HG03175 (cell line): ENCODE measurements around the gene LY6G5C.

ENCODE experiments used
- ATAC-seq: cut with Tn5 transposase; IDR thresholded peaks from one replicate; pipeline ENCODE4 v1.9.1; 2021; ENCODE audit warnings: mild to moderate bottlenecking, moderate library complexity; ENCODE audit not compliant: unreplicated experiment

Gene LY6G5C

DNA sequence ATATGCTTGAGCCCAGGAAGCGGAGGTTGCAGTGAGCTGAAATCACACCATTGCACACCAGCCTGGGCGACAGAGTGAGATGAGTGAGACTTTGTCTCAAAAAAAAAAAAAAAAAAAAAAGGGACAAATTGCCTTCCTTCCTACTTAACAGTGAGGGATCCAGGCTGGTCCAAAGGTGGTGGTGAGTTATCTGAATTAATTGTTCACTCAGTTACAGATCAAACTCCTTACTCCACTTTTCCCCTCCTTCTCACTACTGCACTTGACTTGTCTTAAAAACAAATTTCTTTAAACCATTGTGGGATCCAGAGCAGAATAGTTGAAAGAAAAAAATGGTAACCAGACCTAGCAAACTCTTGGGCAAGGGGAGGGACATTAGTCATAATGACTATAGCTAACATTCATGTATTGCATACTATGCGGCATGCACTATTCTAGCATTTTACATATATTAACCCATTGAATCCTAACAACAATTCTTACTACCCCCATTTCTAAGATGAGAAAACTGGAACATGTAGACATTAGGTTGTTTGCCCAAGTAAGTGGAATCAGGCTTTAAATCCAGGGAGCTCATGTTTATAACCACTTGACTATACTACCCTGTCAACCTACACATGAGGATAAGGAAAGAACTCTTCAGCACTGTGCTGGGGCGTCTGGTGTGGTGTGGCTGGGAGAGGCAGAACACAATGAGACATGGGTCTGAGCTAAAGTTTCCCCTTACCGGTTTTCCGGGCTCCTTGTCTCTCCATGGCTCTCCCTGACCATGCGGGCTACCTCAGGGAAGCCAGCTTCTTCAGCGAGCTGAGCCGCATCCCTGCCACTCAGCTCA lies 17.5 kb downstream of the LY6G5C start:
- ATAC-seq: no peak

DNA sequence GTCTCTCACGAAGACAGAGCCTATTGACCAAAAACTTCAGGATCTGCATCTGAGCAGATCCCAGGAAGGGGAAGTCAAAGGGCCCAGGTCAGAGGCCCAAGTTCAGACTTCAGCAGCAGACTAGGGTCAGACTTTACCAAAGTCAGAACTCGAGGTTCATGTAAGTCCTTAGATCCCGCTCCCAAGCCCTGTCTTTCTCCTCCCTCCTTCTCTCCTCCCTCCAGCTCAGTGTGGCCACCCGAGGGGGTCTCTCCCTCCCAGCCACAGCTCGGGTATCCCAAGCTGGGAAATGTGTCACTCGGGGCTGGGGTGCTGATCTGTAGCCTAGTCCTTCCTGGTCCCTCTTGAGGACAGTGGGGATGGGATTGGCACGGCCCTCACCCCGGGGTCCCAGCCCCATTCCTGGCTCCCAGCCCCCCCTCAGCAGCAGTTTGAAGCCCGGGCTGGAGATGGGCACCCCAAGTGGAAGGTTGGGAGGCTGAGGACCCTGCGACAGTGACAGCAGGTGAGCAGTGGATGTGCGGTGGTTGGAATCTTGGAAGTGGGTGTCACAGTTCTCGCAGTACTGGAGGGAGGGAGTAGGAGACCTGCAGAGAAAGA lies 18.6 kb downstream of the LY6G5C start:
- ATAC-seq: no peak

DNA sequence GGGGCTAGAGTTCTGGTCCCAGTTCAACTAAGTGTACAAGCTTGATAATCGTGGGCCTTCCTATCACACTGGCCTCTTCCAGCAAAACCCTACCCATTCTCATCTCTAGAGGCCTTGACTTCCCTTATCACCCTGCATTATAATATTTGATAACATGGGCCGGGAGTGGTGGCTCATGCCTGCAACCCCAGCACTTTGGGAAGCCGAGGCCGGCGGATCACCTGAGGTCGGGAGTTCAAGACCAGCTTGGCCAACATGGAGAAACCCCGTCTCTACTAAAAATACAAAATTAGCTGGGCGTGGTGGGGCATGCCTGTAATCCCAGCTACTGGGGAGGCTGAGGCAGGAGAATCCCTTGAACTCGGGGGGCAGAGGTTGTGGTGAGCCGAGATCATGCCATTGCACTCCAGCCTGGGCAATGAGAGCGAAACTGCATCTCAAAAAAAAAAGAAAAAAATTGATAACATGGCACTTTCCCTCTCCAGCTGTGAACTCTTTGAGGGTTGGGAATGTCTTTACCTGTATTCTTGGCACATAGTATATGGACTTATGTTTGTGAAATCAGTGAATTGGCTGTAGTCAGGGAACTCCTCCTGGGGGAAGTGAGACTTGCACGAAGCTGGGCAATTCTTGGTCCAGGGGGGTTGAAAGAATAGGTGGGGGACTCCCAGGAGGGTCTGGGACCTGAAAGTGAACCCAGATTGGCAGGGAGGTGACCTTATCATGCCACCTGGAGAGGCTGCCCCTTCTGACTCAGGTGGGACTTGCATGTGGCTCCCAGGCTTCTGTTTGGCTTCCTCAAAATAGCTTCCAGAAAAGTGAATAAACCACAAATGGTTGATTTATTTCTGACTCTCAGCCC lies 19.4 kb downstream of the LY6G5C start:
- no peak for ATAC-seq

DNA sequence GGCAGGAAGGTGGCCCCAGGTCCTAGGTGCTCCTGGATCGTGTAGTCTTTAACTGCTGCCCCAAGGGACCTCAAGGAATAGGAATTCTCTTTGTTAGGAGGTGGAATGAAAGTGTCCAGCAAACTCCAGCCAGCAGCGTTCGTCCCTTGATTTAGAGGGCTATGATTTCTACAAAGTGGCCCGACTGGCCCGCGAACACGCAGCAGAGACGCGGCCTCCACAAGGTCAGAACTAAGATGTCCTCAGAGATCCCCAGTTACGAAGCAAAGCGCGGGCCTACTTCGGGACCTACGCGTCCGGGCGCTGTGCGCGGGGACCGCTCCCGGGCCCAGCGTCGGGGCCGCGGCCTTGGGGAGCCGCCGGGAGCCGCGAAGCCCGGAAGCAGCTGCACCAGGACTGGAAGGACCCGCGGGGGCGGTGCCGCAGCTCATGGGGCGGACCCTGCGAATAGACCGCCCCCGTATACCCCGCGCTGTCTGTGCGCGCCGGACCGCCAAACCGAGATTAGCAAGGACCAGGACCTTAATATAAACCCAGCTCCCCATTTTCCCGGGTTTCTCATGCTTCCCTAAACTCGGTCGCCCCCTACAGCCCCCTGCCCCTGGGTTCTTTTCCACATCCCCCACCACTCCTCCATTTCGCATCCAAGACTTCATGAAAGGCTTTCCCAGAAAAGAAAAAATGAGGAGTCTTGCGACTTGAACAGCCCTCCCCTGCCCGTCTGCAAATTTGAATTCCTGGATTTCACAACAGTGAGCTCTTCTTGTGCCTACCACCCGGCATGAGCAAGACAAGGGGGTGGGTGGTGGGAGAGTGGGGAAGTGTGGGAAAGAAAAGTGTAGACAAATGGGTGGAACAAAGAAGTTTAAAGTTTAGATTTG lies 20.2 kb downstream of the LY6G5C start, which contains the start of gene C6orf47:
C6orf47 (minus strand) TSS at position 398 of the 881 bp plus-strand sequence. CDS start 831 bp downstream, outside the sequence.
- ATAC-seq: peak; percentile 37

DNA sequence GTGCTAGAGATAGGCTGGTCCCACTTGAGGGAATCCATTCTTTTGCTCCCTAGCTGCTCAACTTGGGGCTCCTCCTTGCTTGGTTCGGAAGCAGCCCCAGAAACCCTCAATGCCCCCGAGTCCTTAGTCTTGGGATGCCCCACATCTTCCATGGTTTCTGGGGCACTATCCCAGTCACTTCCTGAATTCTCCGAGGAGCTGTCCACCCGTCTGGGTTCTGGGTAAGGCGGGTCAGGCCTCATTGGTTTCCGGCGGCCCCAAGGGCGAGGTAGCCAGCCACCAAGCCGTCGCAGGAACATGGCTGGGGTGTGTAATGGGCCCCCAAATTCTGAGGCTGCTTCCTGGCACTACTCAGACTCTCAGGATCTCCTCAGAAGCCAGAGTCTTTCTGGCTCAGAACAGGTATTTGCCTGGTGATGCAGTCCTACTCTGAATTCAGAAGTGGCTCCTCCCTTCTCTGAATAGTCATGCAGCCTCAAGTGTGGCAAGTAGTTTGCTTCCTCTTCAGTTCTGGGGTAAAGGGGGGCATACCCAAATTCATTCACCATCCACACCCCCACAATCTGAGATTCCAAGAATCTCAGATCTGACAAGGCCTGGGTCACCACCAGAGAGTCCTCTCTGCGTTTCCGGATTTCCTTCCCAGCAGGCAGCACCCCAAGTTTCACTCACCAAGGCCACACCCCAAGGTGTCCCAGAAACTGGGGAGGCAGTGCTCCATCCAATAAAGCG lies 21.1 kb downstream of the LY6G5C start:
- ATAC-seq: no peak

DNA sequence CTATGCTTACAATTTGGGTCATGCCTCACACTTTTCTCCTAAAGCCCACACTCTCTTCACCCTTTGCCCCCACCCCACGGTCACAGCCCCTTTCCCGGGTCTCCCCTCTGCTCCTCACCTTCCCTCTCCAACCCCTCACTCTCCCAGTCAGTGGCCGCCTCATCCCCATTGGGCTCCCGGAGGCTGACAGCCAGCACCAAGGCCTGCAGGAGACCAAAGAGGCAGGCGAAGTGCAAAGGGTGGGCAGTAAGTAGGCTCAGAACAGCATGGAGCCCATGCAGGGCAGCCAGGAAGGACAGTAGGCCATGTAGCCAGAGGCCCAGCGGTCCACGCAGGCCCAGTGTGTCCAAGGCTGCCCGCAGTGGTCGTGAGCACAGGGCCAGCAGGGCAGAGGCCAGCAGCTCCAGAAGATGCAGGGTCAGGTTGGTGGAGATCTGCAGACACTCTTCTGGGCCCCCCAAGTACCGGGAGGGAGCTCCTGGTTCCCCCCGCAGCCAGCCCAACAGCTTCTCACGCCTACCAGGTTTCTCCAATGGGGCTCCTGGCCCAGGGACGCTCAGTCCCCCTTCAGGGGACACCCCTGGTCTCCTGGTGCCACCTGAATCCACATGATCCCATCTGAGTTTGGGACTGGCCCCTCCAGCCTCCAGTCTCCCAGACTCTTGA lies 21.8 kb downstream of the LY6G5C start:
- no peak for ATAC-seq

DNA sequence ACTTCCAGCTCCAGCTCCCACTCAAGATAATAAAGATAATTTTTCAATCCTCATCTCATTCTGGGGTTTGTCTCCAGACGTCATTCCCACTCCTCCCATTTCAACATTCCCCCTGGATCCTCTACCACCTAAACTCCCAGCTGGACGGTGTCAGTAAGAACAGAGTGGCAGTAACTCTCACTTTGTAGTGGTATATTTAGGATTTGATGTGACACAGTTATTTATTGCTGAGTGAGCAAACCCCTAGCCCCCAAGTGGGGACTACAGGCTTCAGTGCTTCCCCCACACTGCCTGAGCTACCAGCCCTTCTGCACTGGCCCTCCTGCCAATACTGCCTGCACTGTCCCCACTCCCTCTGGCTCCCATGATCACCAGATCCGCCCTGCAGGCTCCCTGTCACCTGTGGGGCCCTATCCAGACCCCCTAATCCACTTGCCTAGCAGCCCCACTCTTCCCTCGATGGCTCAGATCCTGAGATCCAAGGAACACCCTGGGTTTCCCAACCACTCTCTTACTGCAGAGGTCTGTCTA lies 22.6 kb downstream of the LY6G5C start:
- ATAC-seq: no peak

DNA sequence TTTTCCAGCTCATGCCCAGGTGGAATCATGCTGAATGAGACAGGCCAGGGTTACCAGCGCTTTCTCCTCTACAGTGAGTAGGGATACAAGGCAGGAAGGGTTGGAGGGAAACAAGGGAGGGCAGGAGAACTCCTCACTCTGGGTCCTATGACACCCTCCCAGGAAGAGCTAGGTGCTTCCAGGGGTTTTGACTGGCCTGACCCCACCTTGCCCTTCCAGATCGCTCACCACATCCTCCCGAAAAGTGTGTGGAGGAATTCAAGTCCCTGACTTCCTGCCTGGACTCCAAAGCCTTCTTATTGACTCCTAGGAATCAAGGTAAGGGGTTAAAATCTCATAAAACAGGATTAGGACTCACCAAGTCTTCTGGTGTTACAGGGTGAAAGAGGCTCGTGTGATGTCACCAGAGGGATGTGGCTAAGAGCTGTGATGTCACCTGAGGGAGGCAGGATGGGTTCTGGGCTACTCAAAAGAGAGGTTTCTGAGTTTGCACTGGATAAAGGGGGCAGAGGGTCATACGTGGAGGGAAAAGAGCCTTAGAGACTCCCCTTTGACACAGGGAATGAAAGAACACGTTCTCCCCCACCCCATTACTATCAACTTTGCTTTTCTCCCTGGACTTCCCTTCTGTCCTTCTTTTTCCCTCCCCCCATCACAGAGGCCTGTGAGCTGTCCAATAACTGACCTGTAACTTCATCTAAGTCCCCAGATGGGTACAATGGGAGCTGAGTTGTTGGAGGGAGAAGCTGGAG lies 23.3 kb downstream of the LY6G5C start:
- ATAC-seq: no peak

DNA sequence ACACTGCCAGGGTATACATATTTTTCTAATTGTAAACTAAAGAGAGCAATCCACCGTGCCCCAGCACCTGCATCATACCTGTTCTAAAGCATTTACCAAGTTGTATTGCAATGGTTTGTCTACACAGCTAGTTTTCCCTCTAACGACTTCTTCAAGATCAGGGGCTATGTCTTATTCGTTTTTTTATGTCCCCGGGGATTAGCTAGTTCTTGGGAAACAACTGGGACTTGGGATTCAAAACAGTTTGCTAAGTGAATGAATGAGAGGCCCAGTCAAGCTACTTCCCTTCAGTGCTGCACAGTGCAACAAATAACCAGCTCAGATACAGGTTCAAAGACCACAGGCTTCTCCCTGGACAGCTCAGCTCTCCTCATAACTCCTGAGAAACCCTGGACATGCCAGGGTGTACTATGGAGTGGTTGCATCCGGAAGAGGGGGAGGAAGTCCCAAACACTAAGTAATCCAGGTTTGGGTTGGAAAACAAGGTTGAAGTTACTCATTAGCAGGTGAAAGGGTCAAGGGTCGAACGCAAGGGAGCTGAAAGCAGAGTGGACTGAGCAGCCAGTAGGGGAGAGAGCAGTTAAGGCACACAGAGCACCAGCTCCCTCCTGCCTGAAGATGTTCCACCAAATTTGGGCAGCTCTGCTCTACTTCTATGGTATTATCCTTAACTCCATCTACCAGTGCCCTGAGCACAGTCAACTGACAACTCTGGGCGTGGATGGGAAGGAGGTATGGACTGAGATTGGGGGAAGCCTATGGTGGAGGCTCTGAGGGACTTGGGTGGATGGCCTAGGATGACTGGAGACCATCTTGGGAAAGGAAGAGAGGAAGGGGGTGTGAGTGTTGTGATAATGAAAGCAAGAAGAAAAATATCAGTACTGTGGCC lies 25.3 kb downstream of the LY6G5C start, which contains the start of gene APOM:
APOM (plus strand) TSS at position 546 of the 889 bp plus-strand sequence; CDS start at position 619, 73 bp downstream.
- ATAC-seq: no peak

DNA sequence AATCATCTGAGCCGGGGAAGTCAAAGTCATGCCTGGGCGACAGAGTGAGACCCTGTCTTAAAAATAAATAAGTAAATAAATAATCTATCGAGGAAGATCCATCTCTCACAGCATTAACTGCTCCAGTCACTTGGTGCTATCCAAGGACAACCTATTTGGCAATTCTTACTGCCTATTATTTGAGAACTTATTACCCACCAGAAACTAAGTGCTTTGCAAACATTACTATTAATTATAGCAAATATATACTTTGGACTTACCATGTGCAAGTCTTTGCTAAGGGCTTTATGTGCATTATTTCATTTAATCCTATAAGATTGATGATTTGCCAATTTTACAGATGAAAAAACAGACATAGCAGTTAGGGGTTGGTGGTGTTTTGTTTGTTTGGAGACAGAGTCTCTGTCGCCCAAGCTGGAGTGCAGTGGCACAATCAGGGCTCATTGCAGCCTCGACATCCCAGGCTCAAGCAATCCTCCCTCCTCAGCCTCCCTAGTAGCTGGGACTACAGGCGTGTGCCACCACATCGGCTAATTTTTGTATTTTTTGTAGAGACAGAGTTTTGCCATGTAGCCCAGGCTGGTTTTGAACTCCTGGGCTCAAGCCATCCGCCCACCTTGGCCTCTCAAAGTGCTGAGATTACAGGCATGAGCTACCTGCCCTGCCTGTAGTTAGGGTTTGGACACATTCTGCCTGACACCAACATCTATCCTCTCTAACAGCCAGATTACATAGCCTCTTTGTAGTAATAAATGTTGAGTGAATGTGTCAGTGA lies 26.1 kb downstream of the LY6G5C start:
- ATAC-seq: no peak

DNA sequence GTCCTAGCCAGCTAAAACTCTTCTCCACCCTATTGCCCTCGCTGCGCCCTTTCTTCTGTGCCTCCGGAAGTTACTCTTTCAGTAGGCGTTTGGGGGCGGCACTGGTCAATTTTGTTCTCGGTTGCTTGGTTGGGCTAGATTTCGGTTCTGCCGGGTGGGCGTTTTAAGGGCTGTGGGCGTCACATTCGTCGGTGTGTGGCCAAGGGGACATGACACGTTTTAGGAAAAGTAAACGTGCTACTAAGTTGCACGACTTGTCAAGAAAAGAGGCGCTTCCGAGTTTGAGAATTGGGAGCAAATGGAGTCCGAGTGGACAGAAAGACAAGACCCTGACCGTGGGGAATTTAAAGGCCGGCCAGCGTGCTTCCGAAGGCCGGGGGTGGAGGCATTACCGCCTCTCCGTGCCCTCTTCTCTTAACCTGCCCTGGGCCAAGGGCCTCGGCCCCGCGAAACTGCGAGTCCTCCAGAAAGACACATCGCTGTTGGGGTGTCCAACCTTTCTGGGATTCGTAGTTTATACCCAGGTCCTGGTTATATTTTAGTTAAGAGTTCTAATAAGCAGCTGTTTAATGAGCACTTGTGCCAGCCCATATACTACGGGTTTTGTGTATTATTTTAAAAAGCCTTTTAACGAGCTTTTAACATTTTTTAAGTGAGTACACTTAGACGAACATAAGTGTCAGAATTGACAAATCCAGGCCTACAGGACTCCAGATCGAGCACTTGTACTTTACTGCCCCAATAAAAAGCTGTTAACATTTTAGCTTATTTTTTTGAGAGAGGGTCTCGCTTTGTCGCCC lies 27.7 kb downstream of the LY6G5C start:
- peak; percentile 66 for ATAC-seq

DNA sequence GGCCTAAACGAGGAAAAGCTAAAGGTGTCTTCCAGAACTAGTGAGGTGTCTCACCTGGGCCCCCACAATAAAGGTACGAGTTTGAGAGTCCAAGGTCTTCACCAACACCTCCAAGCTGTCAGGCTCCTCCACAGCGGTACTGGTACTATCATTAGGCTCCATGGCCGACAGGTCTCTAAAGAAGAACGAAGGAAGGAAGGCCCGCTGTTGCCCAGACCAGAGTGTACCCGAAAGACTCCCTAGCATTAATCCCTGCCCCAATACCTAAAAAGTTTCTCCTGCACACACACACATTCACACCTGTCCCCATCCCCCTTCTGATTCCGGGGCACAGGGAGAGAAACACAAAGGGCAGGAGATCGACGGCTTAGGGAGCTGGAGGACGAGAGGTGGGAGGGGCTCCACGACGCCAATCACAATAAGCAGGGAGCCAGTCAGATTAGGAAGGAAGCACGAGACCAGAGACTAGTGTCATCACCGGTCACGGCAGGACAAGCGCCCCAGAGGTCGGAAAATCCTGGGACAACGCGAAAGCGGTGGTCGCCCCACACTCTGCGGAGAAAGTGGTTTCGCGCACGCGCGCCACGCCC lies 29.2 kb downstream of the LY6G5C start:
- peak; percentile 19 for ATAC-seq

DNA sequence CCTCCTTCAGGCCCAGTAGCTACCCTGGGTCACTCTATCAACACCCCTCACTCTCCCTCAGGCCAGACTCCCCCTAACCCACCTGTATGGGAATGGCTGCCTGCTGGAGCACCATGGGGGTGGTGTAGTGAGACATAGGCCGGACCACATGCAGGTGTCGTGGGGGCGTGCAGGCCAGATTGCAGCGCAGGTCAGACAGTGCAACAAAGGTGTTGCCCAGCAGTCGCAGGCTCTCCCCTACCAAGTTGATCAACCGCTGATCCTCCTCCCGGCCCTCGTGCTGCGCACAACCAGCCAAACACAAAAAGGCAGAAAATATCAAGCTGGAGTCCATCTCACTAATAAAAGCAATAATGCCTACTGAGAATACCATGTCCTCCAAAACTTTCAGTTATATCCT lies 35.5 kb downstream of the LY6G5C start:
- no peak for ATAC-seq

DNA sequence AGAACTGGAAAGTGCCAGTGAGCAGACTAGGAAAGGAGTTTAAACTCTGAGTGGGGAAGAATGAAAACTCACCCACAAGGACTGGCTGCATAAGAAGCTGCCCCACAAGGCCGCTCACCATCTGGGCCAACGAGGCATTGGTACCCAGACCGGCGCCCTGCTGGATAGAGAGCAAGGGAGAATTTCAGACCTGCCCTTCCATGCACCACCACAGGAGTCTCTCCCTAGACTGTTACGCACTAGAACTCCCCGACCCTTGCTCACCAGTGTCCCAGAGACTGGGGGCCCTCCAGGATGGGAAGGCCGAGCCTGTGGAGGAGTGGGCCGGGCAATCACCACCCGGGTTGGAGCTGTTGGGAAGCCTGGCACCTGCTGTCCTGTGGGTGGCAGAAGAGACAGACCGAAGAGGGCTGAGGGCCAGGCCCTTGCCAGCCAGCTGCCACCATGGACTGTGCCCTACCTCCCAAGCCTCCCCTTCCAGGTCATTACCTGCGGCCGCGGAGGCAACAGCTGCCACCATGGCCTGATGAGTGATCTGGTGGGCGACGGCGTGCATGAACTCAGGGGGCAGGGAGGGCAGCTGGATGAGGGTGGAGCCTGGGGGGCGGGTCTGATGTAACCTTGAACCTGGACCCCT lies 36.9 kb downstream of the LY6G5C start:
- no peak for ATAC-seq
